Measurements from ENCODE around the gene NRG3.

DNA sequence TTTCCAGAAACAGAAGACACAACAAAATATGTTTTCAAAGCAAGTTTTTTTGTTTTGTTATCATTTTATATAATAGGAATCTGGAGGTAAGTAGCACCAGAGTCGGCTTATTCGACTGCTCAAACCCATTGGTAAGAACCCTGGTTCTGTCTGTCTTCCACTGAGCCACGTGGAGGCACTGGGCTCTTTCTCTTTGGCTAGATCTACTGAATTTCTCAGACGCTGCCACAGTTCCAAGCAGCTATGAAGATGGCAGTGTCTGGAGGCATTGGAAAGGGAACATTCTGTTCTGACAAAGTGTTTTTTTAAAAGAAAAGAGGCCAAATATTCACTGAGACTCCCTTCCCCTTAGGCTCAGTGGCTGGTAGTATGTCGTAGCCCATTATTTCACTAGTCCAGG, 338.8 kb downstream of the NRG3 start:
- TF ChIP-seq, protein P1, sequence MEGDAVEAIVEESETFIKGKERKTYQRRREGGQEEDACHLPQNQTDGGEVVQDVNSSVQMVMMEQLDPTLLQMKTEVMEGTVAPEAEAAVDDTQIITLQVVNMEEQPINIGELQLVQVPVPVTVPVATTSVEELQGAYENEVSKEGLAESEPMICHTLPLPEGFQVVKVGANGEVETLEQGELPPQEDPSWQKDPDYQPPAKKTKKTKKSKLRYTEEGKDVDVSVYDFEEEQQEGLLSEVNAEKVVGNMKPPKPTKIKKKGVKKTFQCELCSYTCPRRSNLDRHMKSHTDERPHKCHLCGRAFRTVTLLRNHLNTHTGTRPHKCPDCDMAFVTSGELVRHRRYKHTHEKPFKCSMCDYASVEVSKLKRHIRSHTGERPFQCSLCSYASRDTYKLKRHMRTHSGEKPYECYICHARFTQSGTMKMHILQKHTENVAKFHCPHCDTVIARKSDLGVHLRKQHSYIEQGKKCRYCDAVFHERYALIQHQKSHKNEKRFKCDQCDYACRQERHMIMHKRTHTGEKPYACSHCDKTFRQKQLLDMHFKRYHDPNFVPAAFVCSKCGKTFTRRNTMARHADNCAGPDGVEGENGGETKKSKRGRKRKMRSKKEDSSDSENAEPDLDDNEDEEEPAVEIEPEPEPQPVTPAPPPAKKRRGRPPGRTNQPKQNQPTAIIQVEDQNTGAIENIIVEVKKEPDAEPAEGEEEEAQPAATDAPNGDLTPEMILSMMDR (IDR thresholded peaks at IDR 0.05), result no peak
- no peak for TF ChIP-seq EZH2 (IDR thresholded peaks at IDR 0.05; ENCODE audit: borderline replicate concordance, insufficient read depth, low read depth, low read length, poor library complexity, severe bottlenecking)
